Fibroblast of skin of scalp (primary cell): ENCODE data around the gene MFAP4. TPM values are rescaled to one million over a fixed set of nuclear protein-coding genes. Genes with fewer than 3 reads are reported as not detected.
A peak's percentile ranks its signal among the peaks of the same experiment; 100 is the strongest.

ENCODE experiments used
- DNase-seq: peaks from one replicate; pipeline ENCODE4 v3.0.0-alpha.2; 2013
- polyA plus RNA-seq, 2 experiments: library from polyadenylated mRNA; unstranded; fragments of 120-200 nt; gene quantifications; one replicate each; pipeline ENCODE4 v1.2.1, GENCODE V29; 2013; ENCODE audit not compliant: insufficient read length in 2 of 2

MFAP4 gene
- 266 TPM for polyA plus RNA-seq (2013, experiment 1 of 2; ENCODE audit: insufficient read length)
- polyA plus RNA-seq (2013, experiment 2 of 2; ENCODE audit: insufficient read length), result 290 TPM

- DNase-seq, result peak; percentile 95
These were observed at the start of gene MFAP4 for GRCh38 chr17:19386974-19387920. MFAP4 (minus strand) TSS chr17:19387190; CDS start chr17:19387155, 35 bp downstream.

GRCh38 chr17:19433727-19434340 lies 46.8 kb upstream of the MFAP4 start:
- no peak for DNase-seq

DNA sequence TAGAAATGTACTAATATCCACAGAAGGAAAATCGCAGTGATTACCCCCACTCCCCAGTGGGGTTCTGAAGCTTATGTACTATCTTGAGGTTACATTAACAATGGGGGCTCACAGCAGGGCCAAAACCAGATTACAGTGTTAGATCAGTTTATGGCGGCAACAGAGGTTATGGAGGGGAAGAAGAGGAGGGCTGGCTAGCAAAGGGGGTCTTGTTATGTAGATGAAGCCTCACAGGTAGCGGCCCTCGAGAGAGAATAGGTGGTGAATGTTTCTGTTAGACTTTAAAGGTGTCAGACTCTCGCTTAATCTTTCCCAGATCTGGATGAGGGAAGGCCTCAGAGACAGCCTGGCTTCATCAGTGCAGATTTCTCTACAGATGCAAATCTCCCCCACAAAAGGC lies 46.3 kb upstream of the MFAP4 start:
- no peak for DNase-seq

DNA sequence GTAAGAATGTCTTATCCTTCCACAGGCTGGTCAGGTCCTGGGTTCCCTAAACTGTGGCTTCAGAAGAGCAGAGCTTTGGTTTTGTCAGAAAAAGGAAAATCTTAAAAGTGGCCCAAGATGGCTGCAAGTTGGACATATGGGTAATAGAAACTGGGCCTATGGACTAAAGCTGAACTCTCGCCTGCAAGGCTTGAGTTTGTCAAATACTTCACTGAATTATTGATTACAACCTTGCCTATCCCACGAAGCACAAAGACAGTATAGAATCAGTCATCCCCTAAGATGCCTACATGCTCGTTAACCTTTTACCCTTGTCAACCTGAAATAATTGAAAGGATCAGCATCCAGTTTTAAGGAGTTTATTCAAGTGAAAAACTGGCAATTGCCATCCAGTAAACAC lies 44.7 kb upstream of the MFAP4 start:
- no peak for DNase-seq

GRCh38 chr17:19426631-19427030 lies 39.6 kb upstream of the MFAP4 start:
- DNase-seq, result no peak

- no peak for DNase-seq
These were observed 38.2 kb upstream of the MFAP4 start for GRCh38 chr17:19424934-19425868.

DNA sequence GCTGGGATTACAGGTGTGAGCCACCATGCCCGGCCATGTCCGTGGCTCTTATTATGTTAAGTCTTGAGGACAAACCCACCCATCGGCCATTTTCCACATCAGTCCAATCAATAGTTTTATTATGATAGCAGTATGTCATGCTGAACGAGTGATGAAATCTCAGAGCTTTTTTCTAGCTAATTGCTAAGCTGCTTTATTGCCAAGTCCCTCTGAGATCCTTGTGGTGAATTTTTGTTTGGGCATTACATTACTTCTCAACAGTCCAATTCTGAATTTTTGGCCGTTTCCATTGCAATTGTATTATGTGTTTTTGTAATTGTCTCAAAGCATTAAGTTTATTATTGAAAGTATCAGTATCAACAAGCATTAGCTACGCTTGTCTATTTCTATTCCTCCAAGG lies 34.9 kb upstream of the MFAP4 start:
- no peak for DNase-seq

DNA sequence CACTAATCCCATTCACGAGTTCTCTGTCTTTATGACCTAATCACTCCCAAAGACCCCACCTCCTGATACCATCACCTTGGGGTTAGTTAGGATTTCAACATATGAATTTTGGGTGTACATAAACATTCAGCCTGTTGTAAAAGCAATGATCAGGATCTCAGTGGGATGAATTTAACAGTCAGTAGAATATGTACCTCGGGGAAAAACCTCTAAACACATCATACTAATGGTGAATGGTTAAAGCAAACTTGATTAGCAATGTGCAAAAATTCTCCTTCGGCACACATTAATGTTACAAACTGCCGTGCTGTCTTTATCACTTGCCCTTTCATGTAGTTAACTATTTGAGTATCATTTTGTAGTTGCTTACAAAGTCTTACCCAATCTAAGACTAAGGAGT lies 34.2 kb upstream of the MFAP4 start:
- no peak for DNase-seq

DNA sequence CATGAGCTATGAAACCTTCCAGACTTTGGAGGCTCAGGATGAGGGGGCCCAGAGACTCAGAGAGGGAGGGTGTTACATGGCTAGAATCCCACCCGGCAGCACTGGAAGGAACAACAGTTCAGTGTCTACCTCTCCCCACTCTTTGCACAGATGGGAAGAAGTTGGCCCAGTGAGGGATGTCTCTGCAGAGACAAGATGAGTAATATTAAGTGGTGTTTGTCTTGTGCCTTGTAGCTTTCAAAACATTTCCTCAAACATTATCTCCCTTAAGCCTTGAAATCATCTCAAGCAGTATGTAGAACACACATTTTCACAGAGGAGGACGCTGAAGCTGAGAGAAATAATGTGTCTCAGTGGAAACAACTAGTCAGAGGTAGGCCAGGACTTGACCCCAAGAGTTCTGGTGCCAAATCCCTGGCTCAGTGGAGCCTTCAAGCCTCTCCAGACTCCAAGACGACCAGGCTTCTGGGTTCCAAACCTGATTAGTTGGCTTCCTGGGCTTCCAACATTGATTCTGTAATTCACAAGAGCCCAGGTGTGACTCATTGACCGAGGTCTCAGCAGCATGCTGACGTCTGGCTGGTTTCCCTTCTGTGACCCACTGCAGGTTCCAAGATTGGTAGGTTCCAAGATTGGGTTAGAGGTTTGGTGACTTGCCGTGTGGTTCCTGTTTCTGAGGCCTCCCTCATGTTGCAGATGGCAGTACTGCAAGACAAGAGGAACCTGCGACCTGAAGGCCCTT lies 31.4 kb upstream of the MFAP4 start:
- DNase-seq, result peak; percentile 27

DNA sequence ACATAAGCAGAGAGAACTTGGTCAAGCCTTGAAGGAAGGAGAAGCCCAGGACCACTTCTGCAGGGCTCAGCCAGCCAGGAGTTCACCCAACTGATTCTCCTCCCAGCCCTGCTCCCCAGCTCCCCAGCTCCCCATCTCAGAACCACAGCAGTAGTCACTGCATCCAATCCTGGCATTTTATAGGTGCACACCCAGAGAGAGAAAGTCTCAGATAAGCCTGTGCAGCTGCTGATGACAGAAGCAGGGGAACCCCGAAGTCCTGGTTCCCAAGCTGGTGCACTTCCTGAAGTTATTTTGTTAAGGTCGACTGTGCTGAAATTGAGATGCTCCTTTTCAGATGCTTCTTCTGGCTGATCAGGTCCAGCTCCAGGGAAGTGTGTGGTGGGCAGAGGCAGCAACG lies 30.6 kb upstream of the MFAP4 start:
- DNase-seq, result no peak

GRCh38 chr17:19415806-19416775 lies 29.1 kb upstream of the MFAP4 start:
- no peak for DNase-seq

DNA sequence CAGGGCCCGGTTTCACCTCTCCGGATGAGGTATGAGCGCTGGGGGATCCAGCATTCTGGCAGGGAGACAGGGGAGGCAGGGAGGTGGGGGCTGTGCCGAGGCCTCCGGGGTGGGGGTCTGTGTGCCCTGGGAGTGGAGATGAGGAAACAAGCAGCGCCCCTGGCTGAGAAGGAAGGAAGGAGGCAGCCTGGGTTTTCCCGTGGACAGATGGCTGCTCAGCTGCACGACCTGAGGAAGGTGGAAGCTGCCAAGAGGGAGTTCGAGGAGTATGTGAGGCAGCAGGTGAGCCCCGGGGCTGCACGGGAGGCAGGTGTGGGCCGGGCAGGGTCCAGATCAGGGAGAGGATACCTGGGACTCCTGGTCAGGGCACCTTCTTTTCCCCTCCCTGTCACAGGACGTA lies 28.3 kb upstream of the MFAP4 start:
- no peak for DNase-seq

DNA sequence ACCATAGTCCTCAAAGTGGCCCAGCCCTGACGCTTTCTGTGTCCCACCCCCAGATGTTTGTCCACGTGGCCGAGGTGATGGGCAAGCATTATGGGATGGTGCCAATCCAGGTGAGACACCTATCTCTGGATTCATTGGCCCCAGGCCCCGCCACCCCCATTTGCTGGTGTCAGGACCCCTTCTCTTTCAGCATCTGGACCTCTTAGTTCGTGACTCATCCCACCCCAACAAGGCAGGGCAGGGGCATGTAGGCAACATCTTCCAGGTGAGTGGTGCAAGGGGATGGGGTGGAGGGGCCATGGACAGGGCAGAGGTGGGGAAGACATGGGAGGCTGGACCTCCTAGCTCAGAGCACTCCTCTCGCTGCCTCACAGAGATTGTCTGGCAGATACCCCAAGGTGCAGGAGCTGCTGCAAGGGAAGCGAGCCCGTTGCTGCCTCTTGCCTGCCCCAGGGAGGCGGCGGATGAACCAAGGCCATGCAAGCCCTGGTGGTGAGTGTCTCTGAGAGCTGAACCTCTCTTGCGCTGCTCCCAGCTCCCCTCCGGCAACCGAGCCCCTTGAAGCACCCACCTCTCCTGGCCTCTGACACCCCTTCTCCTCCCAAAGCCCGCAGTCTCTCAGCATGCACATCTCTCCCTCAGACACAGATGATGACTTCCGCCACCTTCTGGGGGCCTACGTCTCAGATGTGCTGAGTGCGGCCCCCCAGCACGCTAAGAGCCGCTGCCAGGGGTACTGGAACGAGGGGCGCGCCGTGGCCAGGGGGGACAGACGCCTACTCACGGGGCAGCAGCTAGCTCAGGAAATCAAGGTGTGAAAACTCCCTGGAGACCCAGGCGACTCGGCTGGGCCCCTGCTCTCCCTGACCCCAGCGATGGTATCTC lies 27.6 kb upstream of the MFAP4 start:
- no peak for DNase-seq

- no peak for DNase-seq
These were observed 26.8 kb upstream of the MFAP4 start for GRCh38 chr17:19413761-19414160.

- DNase-seq, result no peak
These were observed 26.0 kb upstream of the MFAP4 start for GRCh38 chr17:19412984-19413383.

GRCh38 chr17:19412510-19412909 lies 25.5 kb upstream of the MFAP4 start:
- DNase-seq, result no peak

DNA sequence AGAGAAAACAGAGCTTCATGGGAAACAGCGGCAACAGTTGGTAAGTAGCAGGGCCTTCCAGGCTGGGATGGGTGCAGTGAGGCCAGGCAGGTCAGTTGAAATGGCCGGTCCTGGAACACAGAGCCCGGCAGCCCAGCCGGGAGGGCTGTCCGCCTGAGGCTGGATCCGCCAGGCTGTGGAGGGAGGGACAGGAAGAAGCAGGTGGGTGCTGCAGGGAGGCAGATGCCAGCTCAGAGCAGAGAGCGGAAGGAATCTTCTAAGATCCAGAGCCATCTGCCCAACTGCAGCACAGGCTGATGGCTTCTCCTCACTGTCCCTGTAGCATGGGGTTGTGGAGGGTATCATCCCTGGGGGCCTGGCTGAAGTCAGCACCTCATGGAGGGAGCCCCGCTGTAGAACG lies 24.6 kb upstream of the MFAP4 start:
- DNase-seq, result no peak

GRCh38 chr17:19410875-19411620 lies 24.1 kb upstream of the MFAP4 start, which contains the start of gene RNF112:
RNF112 (plus strand) TSS chr17:19411232; CDS start chr17:19411409, 177 bp downstream.
- DNase-seq, result peak; percentile 46

DNA sequence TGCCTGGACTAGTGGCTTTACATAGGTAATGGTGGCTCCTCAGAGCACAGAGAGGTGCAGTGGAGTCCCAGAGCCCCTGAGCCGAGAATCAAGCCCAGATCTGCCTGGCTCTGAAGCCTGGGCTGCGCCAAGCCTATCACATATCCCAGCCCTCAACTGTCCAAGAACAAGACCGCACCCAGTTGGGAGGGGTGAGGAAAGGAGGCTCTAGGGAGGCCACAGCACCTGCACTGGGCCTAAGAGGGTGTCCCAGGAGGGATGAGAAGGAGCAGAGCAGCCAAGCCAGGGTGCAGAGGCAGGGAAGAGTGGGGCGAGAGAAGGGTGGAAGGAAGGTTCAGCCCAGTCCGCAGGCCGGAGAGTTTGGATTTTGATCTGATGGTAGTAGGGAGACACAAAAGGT lies 23.1 kb upstream of the MFAP4 start:
- DNase-seq, result no peak
